Measurements from ENCODE around the gene PTH2R. TPM values are rescaled to one million over a fixed set of nuclear protein-coding genes. Genes with fewer than 3 reads are reported as not detected.

PTH2R gene
- polyA plus RNA-seq, 1 donor from 2014 or later: not detected

GRCh38 chr2:208426412-208427045, 19.9 kb downstream of the PTH2R start:
- Histone ChIP-seq H3K27me3 (ENCODE audit: insufficient read depth, low read depth, low read length) (no peaks in the 10 kb centered on the region), H3K4me3 (ENCODE audit: low read length) (no peak overlapping the region), H3K9me3 (ENCODE audit: low read length) (no peaks in the 10 kb centered on the region), H3K36me3 (ENCODE audit: insufficient read depth, low read length) (no peaks in the 10 kb centered on the region), H3K9me2 (ENCODE audit: insufficient read depth, low read length) (no peaks in the 10 kb centered on the region), H2AFZ (ENCODE audit: low read depth, low read length) (no peak overlapping the region), H3F3A (ENCODE audit: insufficient read depth, low read length, poor library complexity, severe bottlenecking) (no peaks in the 10 kb centered on the region), H3K79me2 (replicated peaks; ENCODE audit: insufficient read depth, low read length) (no peaks in the 10 kb centered on the region), H3K4me2 (ENCODE audit: low read length) (no peak overlapping the region), H4K20me1 (ENCODE audit: insufficient read depth) (no peaks in the 10 kb centered on the region), H3K9ac (ENCODE audit: low read length) (no peak overlapping the region), H3K27ac (ENCODE audit: low read length) (no peak overlapping the region)
- TF ChIP-seq EZH2 (IDR thresholded peaks at IDR 0.05; ENCODE audit: borderline replicate concordance, insufficient read depth, low read length, poor library complexity, severe bottlenecking) (no peak), CTCF (IDR thresholded peaks at IDR 0.05; ENCODE audit: poor library complexity, severe bottlenecking) (no peak), MXI1 (conservative IDR thresholded peaks at IDR 0.05; ENCODE audit: poor library complexity, severe bottlenecking) (no peak), TAF1 (IDR thresholded peaks at IDR 0.05; ENCODE audit: low read depth) (no peak), EP300 (conservative IDR thresholded peaks at IDR 0.05; ENCODE audit: poor library complexity, severe bottlenecking) (no peak), SMC3 (conservative IDR thresholded peaks at IDR 0.05; ENCODE audit: poor library complexity) (no peak), REST (IDR thresholded peaks at IDR 0.05; ENCODE audit: borderline replicate concordance) (no peak), POLR2AphosphoS5 (IDR thresholded peaks at IDR 0.05) (no peak), RAD21 (conservative IDR thresholded peaks at IDR 0.05) (no peak)

GRCh38 chr2:208437755-208438154, 31.2 kb downstream of the PTH2R start:
- H3K36me3 ChIP-seq (ENCODE audit: insufficient read depth, low read length): no peaks in the 10 kb centered on the region
- H3F3A ChIP-seq (ENCODE audit: insufficient read depth, low read length, poor library complexity, severe bottlenecking): no peaks in the 10 kb centered on the region
- H3K27me3 ChIP-seq (ENCODE audit: insufficient read depth, low read depth, low read length): no peaks in the 10 kb centered on the region
- H3K4me3 ChIP-seq (ENCODE audit: low read length): peak overlapping the region; percentile 9
- H3K79me2 ChIP-seq (replicated peaks; ENCODE audit: insufficient read depth, low read length): no peaks in the 10 kb centered on the region
- H3K9me2 ChIP-seq (ENCODE audit: insufficient read depth, low read length): no peaks in the 10 kb centered on the region
- H3K4me2 ChIP-seq (ENCODE audit: low read length): peak overlapping the region; percentile 7
- no peak overlapping the region for H2AFZ ChIP-seq (ENCODE audit: low read depth, low read length)
- H4K20me1 ChIP-seq (ENCODE audit: insufficient read depth): no peaks in the 10 kb centered on the region
- H3K9me3 ChIP-seq (ENCODE audit: low read length): no peaks in the 10 kb centered on the region
- peak; percentile 78 for TF ChIP-seq REST (IDR thresholded peaks at IDR 0.05; ENCODE audit: borderline replicate concordance)
- TF ChIP-seq POLR2AphosphoS5 (IDR thresholded peaks at IDR 0.05): peak; percentile 54
- no peak for TF ChIP-seq TAF1 (IDR thresholded peaks at IDR 0.05; ENCODE audit: low read depth)
- TF ChIP-seq CTCF (IDR thresholded peaks at IDR 0.05; ENCODE audit: poor library complexity, severe bottlenecking): no peak
- TF ChIP-seq EZH2 (IDR thresholded peaks at IDR 0.05; ENCODE audit: borderline replicate concordance, insufficient read depth, low read length, poor library complexity, severe bottlenecking): no peak
- TF ChIP-seq EP300 (conservative IDR thresholded peaks at IDR 0.05; ENCODE audit: poor library complexity, severe bottlenecking): peak; percentile 79
- no peak for TF ChIP-seq MXI1 (conservative IDR thresholded peaks at IDR 0.05; ENCODE audit: poor library complexity, severe bottlenecking)
- H3K9ac ChIP-seq (ENCODE audit: low read length): no peak overlapping the region
- H3K27ac ChIP-seq (ENCODE audit: low read length): no peak overlapping the region

Data from neural cell (in vitro differentiated cells).